ENCODE results near the gene ACAT2.

ACAT2 gene

GRCh38 chr6:159826004-159826403 is 64.2 kb downstream of the ACAT2 start:
- TF ChIP-seq CTCF (IDR thresholded peaks at IDR 0.05; ENCODE audit: low read depth, low read length, poor library complexity, severe bottlenecking), result no peak
- TF ChIP-seq EZH2phosphoT487 (IDR thresholded peaks at IDR 0.05; ENCODE audit: borderline replicate concordance, low read length), result no peak
- H3K9me3 ChIP-seq (ENCODE audit: control insufficient read depth, insufficient read depth, low read length), result no peaks in the 10 kb centered on the region
- no peaks in the 10 kb centered on the region for H3F3A ChIP-seq (ENCODE audit: control insufficient read depth, insufficient read depth)
- H3K27me3 ChIP-seq (ENCODE audit: control insufficient read depth, low read length), result no peaks in the 10 kb centered on the region
- peaks cover 33% of the 10 kb centered on the region for H3K4me1 ChIP-seq (ENCODE audit: control insufficient read depth, low read length)
- no peaks in the 10 kb centered on the region for H3K9me2 ChIP-seq (replicated peaks; ENCODE audit: control insufficient read depth, low read length)
- no peak overlapping the region for H3K4me2 ChIP-seq (ENCODE audit: low read length)
- H3K4me3 ChIP-seq (ENCODE audit: low read length), result no peak overlapping the region
- H3K36me3 ChIP-seq (ENCODE audit: control insufficient read depth, low read length), result no peaks in the 10 kb centered on the region
- H3K27ac ChIP-seq (ENCODE audit: low read depth, low read length), result no peak overlapping the region
- no peaks in the 10 kb centered on the region for H4K20me1 ChIP-seq (ENCODE audit: control insufficient read depth, insufficient read depth, low read depth, low read length)
- H3K79me2 ChIP-seq (ENCODE audit: control insufficient read depth, low read length), result no peaks in the 10 kb centered on the region

DNA sequence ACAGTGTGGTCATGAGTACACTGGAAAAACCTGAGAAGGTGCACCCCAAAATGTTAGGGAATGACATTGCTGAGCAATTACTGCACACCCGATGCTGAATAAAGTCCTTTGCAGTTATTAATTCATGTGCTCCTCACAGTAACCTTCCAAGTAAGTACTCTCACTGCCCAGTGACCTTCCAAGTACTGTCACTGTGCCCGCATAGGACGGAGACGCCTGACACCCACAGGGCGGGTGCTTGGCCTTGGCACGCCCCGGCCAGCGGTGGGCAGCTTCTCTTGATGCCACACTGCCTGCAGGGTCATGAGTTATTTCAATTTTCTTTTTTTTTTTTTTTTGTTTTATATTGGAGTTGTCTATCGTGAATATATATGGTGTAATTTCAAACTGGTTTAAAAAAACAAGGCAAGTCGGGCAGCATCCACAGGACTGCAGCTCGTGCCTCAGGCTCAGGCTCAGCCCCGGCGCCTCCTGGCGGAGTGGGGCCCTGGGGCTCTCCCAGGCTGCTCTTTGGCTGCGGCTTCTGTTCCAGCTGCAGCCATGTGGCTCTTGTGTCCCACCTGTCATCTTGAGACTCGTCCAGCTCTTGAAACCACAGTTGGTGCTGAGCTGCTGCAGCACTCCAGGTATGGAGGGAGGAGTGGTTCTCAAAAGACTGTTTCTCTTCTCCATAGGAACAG is 65.3 kb downstream of the ACAT2 start:
- no peaks in the 10 kb centered on the region for H3K9me2 ChIP-seq (replicated peaks; ENCODE audit: control insufficient read depth, low read length)
- H3K9me3 ChIP-seq (ENCODE audit: control insufficient read depth, insufficient read depth, low read length), result no peaks in the 10 kb centered on the region
- H3K27ac ChIP-seq (ENCODE audit: low read depth, low read length), result no peak overlapping the region
- H3K4me2 ChIP-seq (ENCODE audit: low read length), result no peak overlapping the region
- H3F3A ChIP-seq (ENCODE audit: control insufficient read depth, insufficient read depth), result no peaks in the 10 kb centered on the region
- no peaks in the 10 kb centered on the region for H3K27me3 ChIP-seq (ENCODE audit: control insufficient read depth, low read length)
- H3K4me1 ChIP-seq (ENCODE audit: control insufficient read depth, low read length), result peaks cover 30% of the 10 kb centered on the region
- H3K4me3 ChIP-seq (ENCODE audit: low read length), result no peak overlapping the region
- TF ChIP-seq EZH2phosphoT487 (IDR thresholded peaks at IDR 0.05; ENCODE audit: borderline replicate concordance, low read length) (no peak), CTCF (IDR thresholded peaks at IDR 0.05; ENCODE audit: low read depth, low read length, poor library complexity, severe bottlenecking) (no peak)
- H4K20me1 ChIP-seq (ENCODE audit: control insufficient read depth, insufficient read depth, low read depth, low read length), result no peaks in the 10 kb centered on the region
- no peaks in the 10 kb centered on the region for H3K79me2 ChIP-seq (ENCODE audit: control insufficient read depth, low read length)
- H3K36me3 ChIP-seq (ENCODE audit: control insufficient read depth, low read length), result no peaks in the 10 kb centered on the region

GRCh38 chr6:159828074-159828473 is 66.2 kb downstream of the ACAT2 start:
- no peaks in the 10 kb centered on the region for H4K20me1 ChIP-seq (ENCODE audit: control insufficient read depth, insufficient read depth, low read depth, low read length)
- H3F3A ChIP-seq (ENCODE audit: control insufficient read depth, insufficient read depth), result no peaks in the 10 kb centered on the region
- no peaks in the 10 kb centered on the region for H3K79me2 ChIP-seq (ENCODE audit: control insufficient read depth, low read length)
- H3K4me2 ChIP-seq (ENCODE audit: low read length), result no peak overlapping the region
- H3K9me3 ChIP-seq (ENCODE audit: control insufficient read depth, insufficient read depth, low read length), result no peaks in the 10 kb centered on the region
- peaks cover 33% of the 10 kb centered on the region for H3K4me1 ChIP-seq (ENCODE audit: control insufficient read depth, low read length)
- no peak overlapping the region for H3K27ac ChIP-seq (ENCODE audit: low read depth, low read length)
- H3K4me3 ChIP-seq (ENCODE audit: low read length), result no peak overlapping the region
- no peak for TF ChIP-seq EZH2phosphoT487 (IDR thresholded peaks at IDR 0.05; ENCODE audit: borderline replicate concordance, low read length)
- no peaks in the 10 kb centered on the region for H3K36me3 ChIP-seq (ENCODE audit: control insufficient read depth, low read length)
- H3K27me3 ChIP-seq (ENCODE audit: control insufficient read depth, low read length), result no peaks in the 10 kb centered on the region
- H3K9me2 ChIP-seq (replicated peaks; ENCODE audit: control insufficient read depth, low read length), result no peaks in the 10 kb centered on the region

Data from DOHH2 (cell line).